T-helper 2 cell treated with Interferon-gamma antibody and Interleukin-4, amounts not matched to agents 100 ng/mL and 5 ng/mL, for 36 hours (primary cell): ENCODE data around the gene DUOXA1. TPM values are rescaled to one million over a fixed set of nuclear protein-coding genes. Genes with fewer than 3 reads are reported as not detected.
"Not testable (repeated sequence)": the region's sequence is repeated elsewhere in the genome, so short reads cannot be mapped to it uniquely, and the experiment has no call there.

Experiments used
- intact Hi-C: fragments of 100-400 bp; cut with micrococcal nuclease; formaldehyde crosslinking; loops from one replicate; pipeline ENCODE4 v1.15.1; 2023
- total RNA-seq: library from RNA; stranded (reverse); gene quantifications from 2 replicates; pipeline ENCODE4 v1.2.3, GENCODE V29; 2022

The DUOXA1 gene
- total RNA-seq, 1 donor from 2014 or later = not detected

DNA sequence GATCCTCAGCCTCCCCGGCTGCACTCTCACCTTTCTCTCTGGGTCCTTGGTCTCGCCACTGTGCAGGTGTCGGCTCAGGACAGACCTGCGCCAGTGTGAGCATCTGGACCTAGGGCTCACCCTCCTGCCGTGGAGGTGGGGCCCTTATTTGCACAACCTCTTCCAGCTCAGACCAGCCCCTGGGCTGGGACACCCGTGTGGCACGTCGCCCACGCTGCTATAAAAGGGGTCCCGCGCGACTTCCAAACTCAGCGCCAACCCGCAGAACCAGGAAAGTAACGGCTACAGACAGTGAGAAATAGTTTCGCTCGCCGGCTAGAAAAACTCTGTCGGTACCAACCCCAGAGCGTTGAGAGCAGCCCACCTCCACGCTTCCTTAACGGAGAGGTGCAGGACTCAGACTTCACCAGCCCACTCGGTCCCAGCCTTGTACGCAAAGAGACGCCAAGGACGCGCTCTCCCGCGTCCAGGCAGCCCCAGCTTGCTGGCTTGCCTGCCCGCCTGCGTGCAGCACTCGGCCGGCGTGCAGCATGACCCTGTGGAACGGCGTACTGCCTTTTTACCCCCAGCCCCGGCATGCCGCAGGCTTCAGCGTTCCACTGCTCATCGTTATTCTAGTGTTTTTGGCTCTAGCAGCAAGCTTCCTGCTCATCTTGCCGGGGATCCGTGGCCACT, 15.5 kb downstream of the DUOXA1 start, which contains the start of the genes DUOX2 and DUOXA2:
Gene DUOX2 (minus strand): TSS at position 97 of the 675 bp plus-strand sequence. CDS start 761 bp downstream, outside the sequence.
Gene DUOXA2 (plus strand): TSS at position 251 of the 675 bp plus-strand sequence. CDS start 280 bp downstream, at position 531.
- intact Hi-C loops = no loop called here

DNA sequence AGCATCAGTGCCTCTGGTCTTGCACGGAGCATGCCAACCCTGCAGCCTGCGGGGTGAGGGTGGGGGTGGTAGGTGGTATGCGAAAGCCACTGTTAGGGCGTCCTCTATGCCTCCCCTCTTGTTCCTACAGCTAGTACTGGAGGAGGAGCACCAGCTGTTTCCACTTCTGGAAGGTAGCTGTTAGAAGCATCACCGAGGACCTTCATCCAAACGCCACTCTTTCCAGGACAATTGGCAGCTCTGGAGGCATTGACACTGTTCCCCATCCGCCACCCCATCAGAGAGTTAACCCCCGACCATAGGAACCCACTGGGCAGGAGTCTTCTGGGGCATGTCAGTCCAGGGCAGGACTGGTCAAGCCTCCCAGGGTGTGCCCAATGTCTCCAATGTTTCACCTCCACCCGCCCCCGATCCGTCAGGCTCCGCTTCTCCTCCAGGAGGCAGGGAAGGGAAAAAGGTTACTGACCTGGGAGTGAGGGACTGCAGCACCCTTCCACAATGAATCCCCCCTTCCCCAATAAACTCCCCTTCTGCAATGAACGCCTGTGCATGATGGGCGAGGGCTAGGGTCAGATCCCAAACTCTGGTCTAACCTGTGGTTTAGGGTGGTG, 16.2 kb downstream of the DUOXA1 start:
- intact Hi-C loops = no loop called here

DNA sequence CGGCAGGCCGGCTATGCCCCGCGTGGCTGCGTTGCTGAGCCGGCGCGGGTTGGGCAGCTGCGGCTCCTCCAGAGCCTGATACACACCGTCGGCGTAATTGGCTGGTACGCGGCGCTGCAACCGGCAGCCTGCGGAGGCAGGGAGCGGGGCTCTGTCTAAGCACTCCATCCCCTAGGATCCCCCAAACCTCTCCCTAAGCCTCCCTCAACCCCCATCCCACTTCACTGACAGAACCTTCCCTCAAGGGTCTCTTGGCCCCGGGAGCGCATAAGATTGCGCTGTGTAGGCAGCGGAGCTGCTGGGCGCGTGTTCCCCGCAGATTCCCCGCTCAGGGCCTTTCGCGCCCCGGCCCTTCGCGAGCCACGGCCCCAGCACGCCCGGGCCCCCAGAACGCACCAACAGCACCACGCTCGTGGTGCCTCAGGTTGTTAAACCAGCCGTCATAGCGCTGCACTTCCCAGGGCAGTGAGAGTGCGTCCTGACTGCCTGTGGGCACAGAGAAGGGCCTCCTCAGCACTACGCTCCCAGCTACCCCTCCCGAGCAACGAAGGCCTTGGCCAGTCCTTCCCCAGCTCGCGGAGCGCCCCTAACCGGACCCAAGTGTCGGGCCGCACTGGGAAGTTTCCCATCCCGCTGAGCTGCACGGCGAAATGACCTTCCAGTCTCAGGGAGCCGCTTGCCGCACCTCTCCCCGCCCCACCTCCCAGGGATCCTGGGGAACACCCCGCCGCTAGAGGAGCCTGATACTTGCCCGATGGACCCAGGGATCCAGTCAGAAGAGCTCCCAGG, 16.9 kb downstream of the DUOXA1 start:
- intact Hi-C loops = no loop called here

DNA sequence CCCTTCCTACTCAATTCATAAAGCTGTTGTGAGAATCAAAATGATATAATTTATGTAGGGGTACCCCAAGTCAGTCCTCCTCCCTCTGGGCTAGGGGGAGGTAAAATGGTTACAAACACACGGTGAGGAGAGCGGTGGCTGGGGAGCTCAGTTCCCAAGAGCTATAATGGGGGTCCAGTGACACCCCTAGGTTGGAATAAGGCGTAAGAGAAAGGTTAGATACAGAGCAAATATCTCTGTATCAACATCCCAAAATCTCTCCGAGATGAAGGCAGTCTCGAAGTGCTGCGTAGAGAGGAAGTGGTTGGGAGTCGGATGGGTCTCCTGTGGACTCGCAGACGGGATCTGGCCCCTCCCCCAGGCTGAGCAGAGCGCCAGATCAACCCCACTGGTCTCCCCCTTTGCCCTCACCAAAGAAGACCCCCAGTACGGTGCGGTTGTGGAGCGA, 17.5 kb downstream of the DUOXA1 start:
- intact Hi-C loops = no loop called here

DNA sequence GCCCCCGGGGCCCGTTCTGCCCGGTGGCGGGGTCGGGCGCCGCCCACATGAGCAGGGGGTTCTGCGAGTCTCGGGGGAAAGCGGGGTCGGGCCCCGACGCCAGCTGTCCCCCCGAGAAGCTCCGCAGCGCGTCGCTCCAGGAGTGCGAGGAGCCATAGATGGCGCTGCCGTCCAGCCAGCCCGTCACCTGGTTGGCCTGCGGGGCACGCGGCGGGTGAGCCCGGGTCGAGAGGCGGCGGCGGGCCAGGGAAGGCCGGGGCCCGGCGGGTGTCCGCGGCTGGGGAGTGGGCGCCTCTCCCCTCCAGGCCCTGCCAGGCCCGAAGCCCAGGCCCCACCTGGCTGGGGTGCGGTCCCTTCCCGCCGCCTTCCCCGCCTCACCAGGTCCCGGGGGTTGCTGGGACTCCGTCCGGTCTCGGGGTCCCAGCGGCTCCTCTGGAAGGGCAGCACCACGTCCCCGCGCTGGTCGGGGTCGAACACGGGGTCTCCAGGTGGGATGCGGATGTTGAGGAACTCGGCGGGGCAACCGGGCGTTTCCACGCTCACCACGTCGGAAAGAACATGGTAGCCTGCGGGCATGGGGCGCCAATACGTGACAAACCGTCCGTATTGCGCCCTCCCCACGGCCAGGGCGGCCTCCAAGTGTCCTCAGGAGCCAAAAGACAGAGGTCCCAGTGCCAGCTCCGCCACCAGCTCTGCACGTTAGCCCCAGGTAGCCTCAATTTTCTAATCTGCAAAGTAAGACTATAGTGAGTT, 18.1 kb downstream of the DUOXA1 start:
- intact Hi-C loops = no loop called here

DNA sequence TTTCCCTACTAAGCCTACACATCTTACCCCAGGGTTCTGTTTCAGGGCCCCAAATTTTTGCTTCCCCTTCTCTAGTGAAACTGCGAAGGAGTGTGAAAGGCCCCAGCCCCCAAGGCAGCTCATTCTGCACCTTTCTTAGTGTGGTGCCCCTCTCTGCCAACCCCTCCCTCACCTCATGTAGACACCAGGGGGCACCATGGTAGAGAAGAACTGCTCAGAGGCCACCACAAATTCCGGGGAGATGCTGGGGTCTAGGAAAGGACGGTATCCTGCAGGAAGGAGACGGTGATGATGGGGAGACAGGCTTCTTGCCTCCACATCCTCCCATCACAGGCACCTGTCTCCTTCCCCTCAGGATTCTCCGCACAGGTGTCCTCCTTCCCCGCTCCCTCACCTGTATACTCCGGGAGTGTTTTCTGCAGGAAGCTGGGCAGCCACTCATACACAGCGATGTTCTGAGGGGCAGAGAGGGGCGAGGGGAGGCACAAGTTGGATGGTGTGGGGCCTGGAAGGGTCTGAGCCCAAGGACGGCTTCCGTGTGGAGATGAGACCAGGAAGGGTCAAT, 19.3 kb downstream of the DUOXA1 start:
- intact Hi-C loops = no loop called here

DNA sequence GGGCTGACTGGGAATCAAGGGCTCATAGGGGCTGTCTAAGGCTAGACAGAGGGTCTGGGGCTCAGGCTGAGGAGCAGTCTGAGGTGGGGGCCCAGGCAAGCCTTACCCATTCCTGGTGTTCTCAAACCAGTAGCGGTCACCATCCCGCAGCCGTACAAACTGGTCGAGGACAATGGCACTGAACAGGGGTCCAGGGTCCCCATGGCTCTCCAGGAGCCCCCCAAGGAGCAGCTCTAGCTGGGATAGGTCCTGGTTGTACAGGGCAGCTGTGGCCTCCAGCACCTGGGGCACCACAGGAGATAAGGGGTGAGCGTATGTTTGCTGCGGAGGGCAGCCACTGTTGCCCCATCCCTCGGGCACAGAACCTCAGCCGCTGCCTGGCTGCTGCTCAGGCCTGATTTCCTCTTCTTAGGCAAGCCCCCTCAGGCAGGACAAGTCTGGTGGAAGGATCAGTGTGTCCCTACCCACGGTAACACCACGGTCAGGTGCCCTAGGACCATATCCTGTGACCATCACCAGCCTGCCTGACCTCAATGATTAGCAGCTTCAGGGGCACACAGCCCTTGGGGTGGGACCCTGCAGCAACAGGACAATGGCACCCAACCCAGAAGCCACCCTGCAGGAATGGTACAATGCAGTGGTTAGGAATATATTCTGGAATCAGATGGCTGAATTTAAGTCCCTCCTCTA, 21.6 kb downstream of the DUOXA1 start:
- intact Hi-C loops = no loop called here

DNA sequence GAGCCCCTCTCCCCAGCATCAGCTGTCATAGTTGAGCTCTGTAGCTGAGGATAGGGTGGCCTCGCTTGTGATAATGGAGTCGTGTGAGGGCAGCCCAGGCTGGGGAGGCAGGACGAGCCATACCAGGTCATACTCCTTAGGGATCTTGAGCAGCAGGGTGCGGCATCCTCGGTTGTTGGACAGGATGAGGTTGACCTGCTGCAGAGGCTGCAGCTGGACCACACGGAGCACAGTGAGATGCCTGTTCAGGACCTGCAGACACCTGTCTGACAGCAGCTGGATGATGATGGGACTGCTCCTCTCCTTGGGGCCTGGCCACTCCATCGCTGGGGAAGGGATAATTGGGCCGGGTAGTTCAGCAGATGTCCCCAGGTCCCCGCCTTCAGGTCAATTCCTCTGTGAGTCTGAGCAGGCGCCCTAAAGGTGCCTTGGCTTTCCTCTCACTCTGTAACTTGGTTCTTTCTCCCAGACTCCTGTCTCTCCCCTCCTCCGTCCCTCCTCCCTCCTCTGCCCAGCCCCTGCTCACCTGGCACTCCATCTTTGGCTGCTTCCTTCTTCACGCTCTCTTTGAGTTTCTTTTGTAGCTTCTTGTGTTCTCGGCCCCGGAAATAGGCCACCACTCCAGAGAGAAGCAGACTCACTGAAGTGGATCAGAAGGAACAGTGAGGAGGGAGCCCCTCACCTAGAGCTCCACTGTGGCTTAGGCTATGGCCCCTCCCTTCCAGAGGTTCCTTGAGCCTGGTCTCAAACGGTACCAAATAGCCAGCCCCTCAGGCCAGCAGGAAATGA, 23.5 kb downstream of the DUOXA1 start:
- intact Hi-C loops = no loop called here

DNA sequence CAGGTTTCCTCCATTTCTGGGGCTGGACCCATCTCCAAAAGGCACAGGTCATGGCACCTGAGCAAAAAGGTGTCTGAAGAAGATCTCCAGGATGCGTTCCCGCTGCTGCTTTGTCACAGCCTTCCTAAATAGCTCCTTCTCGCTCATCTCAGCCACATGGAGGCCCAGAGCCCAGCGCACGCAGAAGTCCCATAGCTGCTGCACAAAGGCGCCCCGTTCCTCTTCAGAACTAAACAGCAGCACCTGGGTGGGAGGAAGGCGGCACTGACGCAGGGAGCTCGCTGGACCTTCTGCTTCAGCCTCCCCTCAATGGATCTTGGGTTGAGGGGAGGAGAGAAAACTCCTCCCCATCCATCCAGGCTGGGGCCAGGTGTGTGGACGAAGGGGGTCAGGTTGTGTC, 24.1 kb downstream of the DUOXA1 start:
- intact Hi-C loops = no loop called here

DNA sequence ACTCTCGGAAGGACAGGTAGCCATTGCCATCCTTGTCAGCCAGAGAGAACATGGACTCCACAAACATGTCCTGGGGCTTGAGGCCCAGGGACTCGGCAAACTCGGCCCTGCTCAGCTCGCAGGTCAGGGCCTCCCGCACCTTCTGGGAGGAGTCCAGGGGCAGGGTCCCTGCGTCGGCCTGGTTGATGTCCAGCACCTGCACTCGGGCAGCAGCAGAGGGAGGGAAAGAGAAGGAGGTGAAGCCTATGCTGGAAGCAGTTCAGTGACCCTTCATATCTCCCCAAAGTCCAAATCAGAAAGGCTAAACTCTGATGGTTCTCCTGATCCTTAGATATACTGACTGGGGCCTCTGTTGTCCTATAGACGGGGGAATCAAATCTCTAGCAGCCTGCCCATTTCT, 25.5 kb downstream of the DUOXA1 start:
- intact Hi-C loops = not testable (repeated sequence)

DNA sequence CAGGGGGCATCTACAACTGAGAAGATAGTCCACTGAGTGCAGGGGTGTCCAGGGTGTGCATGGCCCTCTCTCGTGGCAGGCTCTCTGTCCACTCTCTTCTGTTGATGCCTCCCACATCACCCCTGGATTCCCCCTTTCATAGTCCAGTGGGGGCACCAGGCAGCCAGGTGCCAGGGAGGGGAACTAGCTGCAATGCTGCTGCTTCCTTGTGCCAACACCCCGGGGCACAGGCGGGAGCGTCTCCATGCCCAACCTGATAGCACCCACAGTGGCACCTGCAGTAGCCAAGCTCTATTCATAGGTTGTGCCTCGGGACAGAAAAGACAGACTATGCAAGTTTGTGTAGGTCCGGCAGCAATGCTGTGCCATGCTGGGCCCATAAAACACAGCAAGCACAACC, 27.5 kb downstream of the DUOXA1 start:
- intact Hi-C loops = no loop called here

DNA sequence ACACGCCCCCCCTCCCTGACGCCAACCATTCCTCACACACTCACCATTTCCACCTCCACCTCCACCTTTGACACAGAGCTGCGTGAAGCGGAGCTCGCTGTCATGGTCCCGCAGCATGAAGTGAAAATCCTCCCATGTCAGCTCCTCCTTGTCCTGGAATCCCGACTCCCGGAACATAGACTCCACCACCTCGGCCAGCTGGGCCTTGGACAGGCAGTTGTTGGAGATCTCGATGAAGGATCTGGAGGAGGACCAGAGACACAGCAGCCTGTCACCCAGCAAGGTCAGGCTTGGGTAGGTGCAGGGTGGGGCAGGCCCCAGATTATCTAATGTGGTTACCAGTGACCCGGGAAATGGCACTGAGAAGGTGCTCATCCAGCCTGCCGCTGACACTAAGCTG, 27.9 kb downstream of the DUOXA1 start:
- intact Hi-C loops = no loop called here

DNA sequence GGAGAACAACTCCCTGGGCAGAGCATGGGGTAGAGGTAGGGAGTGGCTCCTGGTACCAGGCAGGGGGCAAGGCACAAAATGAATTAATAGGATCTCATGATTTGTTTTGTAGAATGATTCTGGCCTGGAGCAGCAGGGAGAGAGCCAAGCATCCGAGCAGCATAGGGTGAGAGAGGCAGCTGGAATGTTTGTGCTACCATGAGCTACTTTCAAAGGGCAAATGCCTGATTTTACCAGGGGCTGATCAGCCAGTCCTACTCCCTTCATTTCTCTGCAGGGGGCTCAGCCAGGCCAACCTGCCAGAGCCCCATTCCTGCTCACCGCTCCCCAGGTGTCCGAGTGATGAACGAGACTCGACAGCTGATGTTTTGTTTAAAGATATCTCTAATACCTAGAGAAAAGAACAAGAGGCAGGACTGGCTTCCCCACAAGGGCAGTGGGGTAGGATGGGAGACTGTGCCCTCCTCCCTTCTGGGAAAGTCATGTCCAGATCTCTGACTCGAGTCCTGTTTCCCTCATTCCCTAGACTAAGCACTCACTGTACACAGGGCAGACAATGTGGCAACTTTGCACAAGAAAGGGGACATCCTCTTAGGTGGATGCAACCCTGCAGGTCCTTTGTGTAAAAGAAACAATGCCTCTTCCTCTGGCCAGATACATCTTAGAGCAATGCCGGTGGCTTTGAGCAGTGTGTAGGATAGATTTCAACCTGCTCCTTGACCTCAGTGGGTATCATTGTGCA, 28.6 kb downstream of the DUOXA1 start:
- intact Hi-C loops = no loop called here

DNA sequence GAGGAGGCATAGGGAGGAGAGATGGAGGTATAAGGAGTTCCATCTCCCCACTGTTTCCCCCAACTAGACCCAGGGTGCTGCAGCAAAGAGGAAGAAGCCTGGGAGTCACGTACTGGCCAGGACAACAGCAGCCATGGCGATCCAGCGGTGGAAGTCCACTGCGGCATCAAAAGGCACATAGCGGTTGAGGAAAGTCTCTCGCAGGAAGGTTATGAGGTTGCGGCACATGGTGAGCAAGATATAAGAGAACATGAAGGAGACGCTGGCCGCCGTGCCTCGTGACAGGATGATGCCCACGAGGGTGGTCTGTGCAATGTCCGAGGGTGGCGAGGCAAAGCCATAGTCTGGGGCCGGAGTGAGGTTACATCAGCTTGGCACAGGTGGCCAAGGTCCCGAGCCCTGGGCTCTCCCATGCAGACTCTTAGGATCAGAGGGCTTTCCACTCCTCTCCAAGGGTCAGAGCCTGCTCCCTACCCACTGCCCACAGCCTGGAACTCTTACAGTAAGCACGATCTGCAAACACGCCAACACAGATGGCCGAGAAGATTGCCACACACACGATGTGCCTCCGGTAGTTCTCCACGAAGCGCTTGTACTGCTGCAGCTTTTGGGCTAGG, 30.0 kb downstream of the DUOXA1 start:
- intact Hi-C loops = no loop called here

DNA sequence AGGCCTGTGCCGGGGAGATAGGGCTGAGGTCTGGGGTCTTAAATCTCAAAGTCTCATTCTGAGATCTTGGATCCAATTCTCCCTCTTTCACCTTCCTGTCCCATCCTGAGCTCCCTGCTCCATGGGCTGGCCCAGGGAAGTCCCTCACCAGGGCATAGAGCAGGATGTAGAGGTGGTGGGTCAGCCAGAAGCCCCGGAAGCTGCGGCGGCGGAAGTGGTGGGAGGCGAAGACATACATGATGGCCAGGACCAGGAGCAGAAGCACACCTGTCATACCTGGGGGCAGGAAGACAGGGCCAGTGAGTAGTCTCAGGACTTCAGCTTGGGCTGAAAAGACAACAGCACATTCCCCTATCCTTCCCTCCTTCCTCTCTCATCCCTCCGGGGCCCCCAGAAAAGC, 32.2 kb downstream of the DUOXA1 start:
- intact Hi-C loops = no loop called here

DNA sequence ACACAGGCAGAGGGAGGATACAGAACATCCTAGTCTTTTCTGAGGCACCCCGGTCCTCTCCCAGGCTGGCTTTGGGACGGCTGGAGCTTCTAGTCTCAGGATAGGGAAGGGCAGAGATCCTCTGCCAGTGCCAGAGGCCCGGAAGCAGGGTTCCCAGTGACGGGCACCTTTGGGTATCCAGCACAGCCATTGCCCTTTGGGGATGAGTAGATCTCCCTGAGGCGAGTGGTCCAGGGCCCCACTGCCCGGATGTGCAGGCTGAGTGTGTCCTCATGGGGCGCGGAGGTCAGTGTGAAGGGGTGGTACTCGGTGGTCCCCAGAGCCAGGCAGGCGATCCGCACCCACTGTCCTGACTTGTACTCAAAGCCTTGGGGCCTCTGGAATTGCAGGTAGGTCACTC, 34.0 kb downstream of the DUOXA1 start:
- intact Hi-C loops = no loop called here

DNA sequence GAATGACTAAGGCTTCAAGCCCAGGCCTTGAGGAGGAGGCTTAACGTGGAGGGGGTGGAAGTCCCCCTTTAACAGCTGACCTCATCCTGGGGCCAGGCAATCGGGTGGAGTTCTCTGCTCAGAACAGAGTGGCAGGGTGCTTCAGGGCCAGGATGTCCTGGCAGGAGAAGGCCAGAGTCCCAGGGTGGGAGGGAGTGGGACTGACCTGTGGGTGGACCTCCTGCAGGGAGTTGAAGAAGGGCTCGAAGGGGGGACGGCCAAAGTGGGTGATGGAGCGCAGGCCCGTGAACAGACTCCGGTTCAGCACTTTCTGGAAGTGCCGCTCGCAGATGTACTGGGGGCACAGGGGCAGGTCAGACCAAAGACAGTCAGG, 35.3 kb downstream of the DUOXA1 start:
- intact Hi-C loops = no loop called here

DNA sequence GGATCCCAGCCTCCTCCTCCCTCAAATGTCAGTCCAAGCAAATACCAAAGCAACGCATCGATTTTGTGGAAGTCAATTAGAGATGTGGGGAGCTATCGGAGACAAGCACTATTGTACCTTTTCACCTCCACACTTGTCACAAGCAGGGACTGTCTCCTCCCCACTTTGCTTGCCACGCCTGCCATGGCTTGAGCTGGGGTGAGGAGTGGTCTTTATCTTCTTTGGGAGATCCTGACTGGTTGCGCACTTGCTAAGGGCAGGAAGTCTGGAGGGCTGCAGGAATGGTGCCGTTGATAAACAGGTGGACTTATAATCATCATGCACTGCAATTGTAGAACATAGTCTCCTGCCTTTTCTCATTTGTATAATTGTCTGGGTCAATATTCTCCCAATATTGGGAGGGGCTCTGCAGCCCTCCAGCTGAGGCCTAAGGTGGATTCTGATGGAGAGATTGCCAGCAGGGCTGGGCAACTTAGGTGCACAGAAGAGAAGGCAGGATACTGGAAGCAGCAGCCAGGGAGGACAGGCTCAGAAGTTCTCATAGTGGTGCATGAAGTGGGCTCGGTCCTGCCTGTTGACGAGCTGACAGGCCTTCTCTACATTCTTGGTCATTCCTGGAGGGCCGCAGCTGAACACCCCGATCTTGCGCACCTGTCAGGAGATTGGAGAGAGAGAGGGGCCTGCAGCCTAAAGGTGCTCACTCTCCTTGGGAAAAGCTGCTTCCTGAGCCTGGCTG, 35.9 kb downstream of the DUOXA1 start:
- intact Hi-C loops = no loop called here
